ENCODE data around the gene CHMP6.

DNA sequence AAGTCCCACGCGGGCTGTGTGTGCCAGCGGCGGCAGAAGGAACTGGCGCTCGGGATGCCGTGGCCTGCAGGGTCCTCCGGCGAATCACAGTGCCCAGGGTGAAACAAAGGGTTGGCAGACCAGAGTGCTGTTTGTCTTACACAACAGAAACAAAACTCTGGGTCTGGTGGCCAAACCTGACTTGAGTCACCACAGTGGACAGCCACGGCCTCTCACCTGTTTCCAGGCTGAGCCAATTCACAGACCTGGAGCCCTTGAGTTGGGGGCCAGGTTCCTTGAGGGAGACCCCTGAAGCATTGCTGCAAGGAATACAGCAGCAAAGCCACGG is 2.1 kb upstream of the CHMP6 start:
- TF ChIP-seq, protein P1, sequence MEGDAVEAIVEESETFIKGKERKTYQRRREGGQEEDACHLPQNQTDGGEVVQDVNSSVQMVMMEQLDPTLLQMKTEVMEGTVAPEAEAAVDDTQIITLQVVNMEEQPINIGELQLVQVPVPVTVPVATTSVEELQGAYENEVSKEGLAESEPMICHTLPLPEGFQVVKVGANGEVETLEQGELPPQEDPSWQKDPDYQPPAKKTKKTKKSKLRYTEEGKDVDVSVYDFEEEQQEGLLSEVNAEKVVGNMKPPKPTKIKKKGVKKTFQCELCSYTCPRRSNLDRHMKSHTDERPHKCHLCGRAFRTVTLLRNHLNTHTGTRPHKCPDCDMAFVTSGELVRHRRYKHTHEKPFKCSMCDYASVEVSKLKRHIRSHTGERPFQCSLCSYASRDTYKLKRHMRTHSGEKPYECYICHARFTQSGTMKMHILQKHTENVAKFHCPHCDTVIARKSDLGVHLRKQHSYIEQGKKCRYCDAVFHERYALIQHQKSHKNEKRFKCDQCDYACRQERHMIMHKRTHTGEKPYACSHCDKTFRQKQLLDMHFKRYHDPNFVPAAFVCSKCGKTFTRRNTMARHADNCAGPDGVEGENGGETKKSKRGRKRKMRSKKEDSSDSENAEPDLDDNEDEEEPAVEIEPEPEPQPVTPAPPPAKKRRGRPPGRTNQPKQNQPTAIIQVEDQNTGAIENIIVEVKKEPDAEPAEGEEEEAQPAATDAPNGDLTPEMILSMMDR (conservative IDR thresholded peaks at IDR 0.05; ENCODE audit: low read length): no peak
- no peak for TF ChIP-seq EZH2phosphoT487 (IDR thresholded peaks at IDR 0.05; ENCODE audit: borderline replicate concordance)
